Measurements from ENCODE around the gene CNBD2.
"Not testable (repeated sequence)": the region's sequence is repeated elsewhere in the genome, so short reads cannot be mapped to it uniquely, and the experiment has no call there.

Gene CNBD2

GRCh38 chr20:35967979-35968640 is at the start of gene CNBD2:
CNBD2 (plus strand) TSS chr20:35968590; CDS start chr20:35968763, 173 bp downstream.
- no peak for DNase-seq

- no peak for DNase-seq
Measured at GRCh38 chr20:35920523-35920922, 47.9 kb upstream of the CNBD2 start.

GRCh38 chr20:35929301-35929700 is 39.1 kb upstream of the CNBD2 start:
- DNase-seq, result no peak

GRCh38 chr20:35934050-35934449 is 34.3 kb upstream of the CNBD2 start:
- DNase-seq, result no peak

- no peak for DNase-seq
Measured at GRCh38 chr20:35939264-35939663, 29.1 kb upstream of the CNBD2 start.

GRCh38 chr20:35941620-35942019 is 26.8 kb upstream of the CNBD2 start:
- no peak for DNase-seq

GRCh38 chr20:35942243-35942642 is 26.1 kb upstream of the CNBD2 start:
- peak; percentile 55 for DNase-seq

GRCh38 chr20:35947489-35947888 is 20.9 kb upstream of the CNBD2 start:
- DNase-seq, result no peak

- no peak for DNase-seq
Measured at GRCh38 chr20:35947907-35948306, 20.5 kb upstream of the CNBD2 start.

- no peak for DNase-seq
Measured at GRCh38 chr20:35950093-35950492, 18.3 kb upstream of the CNBD2 start.

- not testable (repeated sequence) for DNase-seq
Measured at GRCh38 chr20:35952080-35952479, 16.3 kb upstream of the CNBD2 start.

- no peak for DNase-seq
Measured at GRCh38 chr20:35952480-35953386, 15.7 kb upstream of the CNBD2 start.

GRCh38 chr20:35953387-35954199 is 14.8 kb upstream of the CNBD2 start:
- peak; percentile 44 for DNase-seq

- peak; percentile 93 for DNase-seq
Measured at GRCh38 chr20:35954200-35954906, 14.0 kb upstream of the CNBD2 start, which contains the start of gene SCAND1. SCAND1 (minus strand) TSS chr20:35954502; CDS start chr20:35954284, 218 bp downstream.

GRCh38 chr20:35954907-35955251 is 13.5 kb upstream of the CNBD2 start:
- peak; percentile 60 for DNase-seq

- DNase-seq, result no peak
Measured at GRCh38 chr20:35956616-35957015, 11.8 kb upstream of the CNBD2 start.

- not testable (repeated sequence) for DNase-seq
Measured at GRCh38 chr20:35959291-35959690, 9.1 kb upstream of the CNBD2 start.

GRCh38 chr20:35963878-35964277 is 4.5 kb upstream of the CNBD2 start:
- no peak for DNase-seq

- DNase-seq, result no peak
Measured at GRCh38 chr20:35968930-35969329, 540 bp downstream of the CNBD2 start.

GRCh38 chr20:35971981-35972380 is 3.6 kb downstream of the CNBD2 start:
- DNase-seq, result no peak

GRCh38 chr20:35972462-35972861 is 4.1 kb downstream of the CNBD2 start:
- DNase-seq, result no peak

GRCh38 chr20:35974256-35974655 is 5.9 kb downstream of the CNBD2 start:
- DNase-seq, result no peak
